ENCODE results near the gene GH1. TPM values are rescaled to one million over a fixed set of nuclear protein-coding genes. Genes with fewer than 3 reads are reported as not detected.
"Not testable (repeated sequence)": the region's sequence is repeated elsewhere in the genome, so short reads cannot be mapped to it uniquely, and the experiment has no call there.

The GH1 gene
- total RNA-seq, 4 donors from 2014 or later = not detected

DNA sequence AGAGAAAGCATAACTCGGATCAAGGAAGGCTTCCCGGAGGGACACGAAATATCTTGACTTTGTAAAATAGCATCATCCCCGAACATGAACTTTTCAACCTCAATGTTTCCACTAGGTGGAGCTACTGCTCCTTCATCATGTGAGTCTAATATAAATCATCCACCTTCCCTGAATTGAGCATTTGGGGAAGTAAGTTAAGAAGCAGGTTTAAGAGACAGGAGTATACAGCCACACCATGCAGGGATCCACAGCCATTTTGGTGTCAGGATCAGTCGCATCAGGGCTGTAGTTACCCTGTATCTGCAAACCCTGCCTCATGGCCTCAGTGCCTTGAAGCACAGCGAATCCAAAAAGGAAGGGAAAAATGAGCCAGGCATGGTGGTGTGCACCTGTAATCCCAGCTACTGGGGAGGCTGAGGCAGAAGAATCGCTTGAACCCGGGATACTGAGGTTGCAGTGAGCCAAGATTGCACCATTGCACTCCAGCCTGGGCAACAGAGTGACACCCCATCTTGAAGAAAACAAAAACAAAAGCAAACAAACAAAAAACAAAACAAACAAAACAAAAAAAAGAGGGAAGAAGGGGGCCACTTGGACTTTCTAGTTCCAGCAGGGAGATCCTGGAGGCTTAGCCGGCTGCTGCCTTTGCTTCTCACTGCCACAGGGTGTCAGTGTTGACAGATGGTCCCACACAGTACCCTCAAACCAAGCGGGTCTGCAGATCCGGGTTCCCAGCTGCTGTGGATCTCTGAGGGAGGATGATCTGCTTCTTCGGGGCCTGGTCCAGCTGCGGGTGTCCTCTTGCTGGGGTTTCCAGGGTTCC, 29.4 kb downstream of the GH1 start:
- H3K27me3 ChIP-seq; DNase-seq; in situ Hi-C loops (cut with MboI; ENCODE audit: low pct_ligation_motif_present in 1 of 4, low pct_unique_long_range_greater_than_20kb in 1 of 4, low sequenced_read_pairs in 3 of 4); H3K36me3 ChIP-seq; H3K9me3 ChIP-seq; H3K4me3 ChIP-seq; intact Hi-C loops (cut with DNase I; ENCODE audit: low total_unique reads); H3K4me1 ChIP-seq; H3K27ac ChIP-seq: not testable (repeated sequence)
- TF ChIP-seq, protein P1, sequence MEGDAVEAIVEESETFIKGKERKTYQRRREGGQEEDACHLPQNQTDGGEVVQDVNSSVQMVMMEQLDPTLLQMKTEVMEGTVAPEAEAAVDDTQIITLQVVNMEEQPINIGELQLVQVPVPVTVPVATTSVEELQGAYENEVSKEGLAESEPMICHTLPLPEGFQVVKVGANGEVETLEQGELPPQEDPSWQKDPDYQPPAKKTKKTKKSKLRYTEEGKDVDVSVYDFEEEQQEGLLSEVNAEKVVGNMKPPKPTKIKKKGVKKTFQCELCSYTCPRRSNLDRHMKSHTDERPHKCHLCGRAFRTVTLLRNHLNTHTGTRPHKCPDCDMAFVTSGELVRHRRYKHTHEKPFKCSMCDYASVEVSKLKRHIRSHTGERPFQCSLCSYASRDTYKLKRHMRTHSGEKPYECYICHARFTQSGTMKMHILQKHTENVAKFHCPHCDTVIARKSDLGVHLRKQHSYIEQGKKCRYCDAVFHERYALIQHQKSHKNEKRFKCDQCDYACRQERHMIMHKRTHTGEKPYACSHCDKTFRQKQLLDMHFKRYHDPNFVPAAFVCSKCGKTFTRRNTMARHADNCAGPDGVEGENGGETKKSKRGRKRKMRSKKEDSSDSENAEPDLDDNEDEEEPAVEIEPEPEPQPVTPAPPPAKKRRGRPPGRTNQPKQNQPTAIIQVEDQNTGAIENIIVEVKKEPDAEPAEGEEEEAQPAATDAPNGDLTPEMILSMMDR (IDR thresholded peaks at IDR 0.05) = peak; percentile 17 to 43 (median 32)
- 19 to 20% methylated on average over 3 to 11 of the region's 13 CpGs for WGBS, 2 donors (ENCODE audit: low coverage in 1 of 2)

- H3K9me3 ChIP-seq; H3K4me1 ChIP-seq; intact Hi-C loops (cut with DNase I; ENCODE audit: low total_unique reads); DNase-seq; in situ Hi-C loops (cut with MboI; ENCODE audit: low pct_ligation_motif_present in 1 of 4, low pct_unique_long_range_greater_than_20kb in 1 of 4, low sequenced_read_pairs in 3 of 4); H3K36me3 ChIP-seq; H3K27ac ChIP-seq; H3K4me3 ChIP-seq; H3K27me3 ChIP-seq: not testable (repeated sequence)
- WGBS, 2 donors (ENCODE audit: low coverage in 1 of 2) = 76 to 94% methylated on average over 3 to 8 of the region's 11 CpGs
Measured at GRCh38 chr17:63885119-63885518, 33.5 kb downstream of the GH1 start.

GRCh38 chr17:63882626-63883126, 36.0 kb downstream of the GH1 start:
- WGBS, 2 donors (ENCODE audit: low coverage in 1 of 2) = 71% methylated on average over 9 of the region's 9 CpGs; no CpG with 5 or more reads in 1 of the 2 donors
- DNase-seq; H3K9me3 ChIP-seq; H3K27ac ChIP-seq; in situ Hi-C loops (cut with MboI; ENCODE audit: low pct_ligation_motif_present in 1 of 4, low pct_unique_long_range_greater_than_20kb in 1 of 4, low sequenced_read_pairs in 3 of 4); intact Hi-C loops (cut with DNase I; ENCODE audit: low total_unique reads); H3K36me3 ChIP-seq; H3K27me3 ChIP-seq; H3K4me1 ChIP-seq; H3K4me3 ChIP-seq: not testable (repeated sequence)

DNA sequence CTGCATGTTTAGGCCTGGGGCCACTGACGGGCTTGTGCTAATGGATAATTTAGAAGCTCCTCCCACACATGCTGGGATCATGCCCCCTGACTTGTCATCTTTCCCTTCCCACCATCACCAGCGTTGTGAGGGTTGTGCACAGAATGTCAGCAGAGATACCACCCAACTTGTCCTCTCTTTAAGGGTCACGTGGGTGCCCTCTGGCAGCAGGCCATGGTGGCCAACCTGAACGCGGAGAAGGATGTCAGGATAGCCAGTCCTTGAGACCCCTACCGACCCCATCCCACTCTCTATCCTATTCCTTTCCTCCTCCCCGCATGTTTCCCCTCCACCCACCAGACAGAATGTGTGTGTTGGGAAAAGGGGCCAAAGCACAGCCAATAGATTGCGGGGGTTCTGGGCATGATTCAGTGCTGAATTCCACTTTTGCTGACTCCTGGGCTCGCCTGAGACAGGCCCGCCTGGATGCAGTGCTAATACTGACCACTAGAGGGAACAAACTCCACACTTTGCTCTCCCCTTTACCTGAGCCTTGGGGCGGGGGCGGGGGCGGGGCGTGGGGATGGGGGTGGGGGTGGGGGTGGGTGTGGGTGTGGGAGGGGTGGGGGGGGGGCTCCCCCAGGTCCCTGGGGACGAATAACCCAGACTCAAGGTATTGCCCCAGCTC, 36.6 kb downstream of the GH1 start, which contains the start of gene GH2:
Gene GH2, minus strand, starts transcription at position 10 of the 667 bp plus-strand sequence. CDS start 143 bp downstream, outside the sequence.
- DNase-seq = peak; percentile 50
- TF ChIP-seq POLR2A (IDR thresholded peaks at IDR 0.05) (no peak), POLR2AphosphoS5 (IDR thresholded peaks at IDR 0.05) (no peak), EP300 (IDR thresholded peaks at IDR 0.05; ENCODE audit: low read depth) (no peak)
- TF ChIP-seq, protein P1 (IDR thresholded peaks at IDR 0.05) = peak; percentile 38 to 69 (median 55)
- in situ Hi-C loops (cut with MboI; ENCODE audit: low pct_ligation_motif_present in 1 of 4, low pct_unique_long_range_greater_than_20kb in 1 of 4, low sequenced_read_pairs in 3 of 4) = no loop called here
- intact Hi-C loops (cut with DNase I; ENCODE audit: low total_unique reads) = no loop called here
- no peaks in the 10 kb centered on the region for H3K27me3 ChIP-seq
- H3K36me3 ChIP-seq = no peaks in the 10 kb centered on the region
- no peaks in the 10 kb centered on the region for H3K4me1 ChIP-seq
- no peak within 1 kb of the TSS for H3K4me3 ChIP-seq
- no peaks in the 10 kb centered on the region for H3K9me3 ChIP-seq
- 35 to 43% methylated on average over 2 to 14 of the region's 15 CpGs for WGBS, 2 donors (ENCODE audit: low coverage in 1 of 2)
- no peak within 1 kb of the TSS for H3K27ac ChIP-seq

- H3K27me3 ChIP-seq; DNase-seq; intact Hi-C loops (cut with DNase I; ENCODE audit: low total_unique reads); H3K27ac ChIP-seq; H3K4me1 ChIP-seq; H3K9me3 ChIP-seq; H3K36me3 ChIP-seq; in situ Hi-C loops (cut with MboI; ENCODE audit: low pct_ligation_motif_present in 1 of 4, low pct_unique_long_range_greater_than_20kb in 1 of 4, low sequenced_read_pairs in 3 of 4); H3K4me3 ChIP-seq: not testable (repeated sequence)
- 66% methylated on average over 11 of the region's 11 CpGs; no CpG with 5 or more reads in 1 of the 2 donors for WGBS, 2 donors (ENCODE audit: low coverage in 1 of 2)
Measured at GRCh38 chr17:63881337-63881736, 37.3 kb downstream of the GH1 start.

Measured in transverse colon (tissue), 4 donors.